B cell (primary cell): ENCODE data around the gene CLIP4.

ENCODE experiments used
- CTCF ChIP-seq: fragments of 200-600 bp; IDR thresholded peaks from one replicate; pipeline ENCODE4 v1.8.0; 2022; ENCODE audit warnings: antibody characterized with exemption, mild to moderate bottlenecking
- EZH2 ChIP-seq: IDR thresholded peaks from 2 replicates; pipeline ENCODE4 v1.6.1; 2012; ENCODE audit warnings: borderline replicate concordance, low read depth, mild to moderate bottlenecking, moderate library complexity, low read length; ENCODE audit not compliant: insufficient read depth, poor library complexity, severe bottlenecking

DNA sequence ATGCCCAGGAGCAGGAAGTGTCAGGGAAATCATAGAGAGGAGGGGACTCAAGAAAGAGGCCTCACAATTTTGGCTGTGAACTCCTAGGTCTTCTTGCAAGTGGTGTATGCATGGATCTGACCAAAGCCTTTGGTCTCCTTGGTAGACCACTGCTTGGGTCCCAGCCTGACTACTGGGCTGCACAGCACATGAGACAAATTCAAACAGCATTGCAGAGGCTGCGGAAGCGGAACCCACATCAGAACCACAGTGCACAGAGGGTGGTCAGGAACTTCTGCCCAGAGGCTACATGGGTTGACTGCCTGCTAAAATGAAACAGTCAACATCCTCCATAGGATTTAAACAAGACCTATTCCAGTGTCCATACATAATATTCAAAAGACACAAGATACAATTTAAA is 39.4 kb downstream of the CLIP4 start:
- no peak for TF ChIP-seq CTCF
- TF ChIP-seq EZH2: no peak
